ENCODE results near the gene PGD.

Gene PGD

DNA sequence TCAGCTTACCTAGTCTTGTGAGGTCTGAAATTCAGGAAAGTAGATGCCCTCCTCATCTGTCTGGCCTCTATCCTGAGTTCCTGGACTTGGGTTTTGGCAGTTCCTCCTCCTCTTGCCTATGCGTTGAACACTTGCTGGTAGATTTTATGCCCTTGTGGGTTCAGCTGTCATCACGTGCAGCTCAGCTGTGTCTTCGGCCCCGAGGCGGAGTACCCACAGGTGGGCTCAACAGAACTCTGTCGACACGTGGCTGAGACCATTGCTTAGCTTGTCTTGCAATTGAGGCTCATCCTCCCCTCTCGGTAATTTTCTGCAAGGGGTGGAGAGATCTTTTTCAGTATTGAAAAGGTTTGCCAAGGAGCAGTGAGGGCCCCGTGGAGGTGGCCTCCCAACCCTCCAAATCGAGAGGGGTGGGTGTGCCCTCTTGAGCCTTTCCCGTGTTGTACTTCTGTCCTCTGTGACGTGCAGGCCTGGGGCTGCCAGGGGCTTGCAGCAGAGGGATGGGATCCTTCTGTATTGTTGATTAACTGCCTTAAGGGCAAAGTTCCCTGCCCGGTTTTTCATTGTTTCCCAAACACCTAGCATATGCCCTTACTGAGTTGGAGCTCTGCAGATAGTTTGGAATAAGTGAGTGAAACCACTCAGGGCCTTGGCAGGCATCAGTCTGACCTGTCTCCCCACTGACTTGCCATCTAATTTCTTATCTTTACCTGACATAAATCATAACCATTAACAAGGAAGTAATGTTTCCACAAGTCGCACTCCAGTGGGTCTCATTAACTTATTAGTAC is 34.2 kb downstream of the PGD start:
- no peaks in the 10 kb centered on the region for H3K79me2 ChIP-seq (ENCODE audit: insufficient read depth, low read depth)
- H3K9ac ChIP-seq: no peak overlapping the region
- no peaks in the 10 kb centered on the region for H3K27me3 ChIP-seq (ENCODE audit: insufficient read depth, low read depth)
- no peaks in the 10 kb centered on the region for H4K20me1 ChIP-seq (ENCODE audit: insufficient read depth)
- H3K4me3 ChIP-seq (IDR thresholded peaks at IDR 0.05; ENCODE audit: insufficient read depth, low read depth, low read length): no peak overlapping the region
- no peak overlapping the region for H3K4me2 ChIP-seq
- peaks cover 8% of the 10 kb centered on the region for H3K4me1 ChIP-seq (ENCODE audit: low read depth, poor library complexity, severe bottlenecking)
- no peaks in the 10 kb centered on the region for H3K36me3 ChIP-seq (ENCODE audit: insufficient read depth)
- TF ChIP-seq, protein P1, sequence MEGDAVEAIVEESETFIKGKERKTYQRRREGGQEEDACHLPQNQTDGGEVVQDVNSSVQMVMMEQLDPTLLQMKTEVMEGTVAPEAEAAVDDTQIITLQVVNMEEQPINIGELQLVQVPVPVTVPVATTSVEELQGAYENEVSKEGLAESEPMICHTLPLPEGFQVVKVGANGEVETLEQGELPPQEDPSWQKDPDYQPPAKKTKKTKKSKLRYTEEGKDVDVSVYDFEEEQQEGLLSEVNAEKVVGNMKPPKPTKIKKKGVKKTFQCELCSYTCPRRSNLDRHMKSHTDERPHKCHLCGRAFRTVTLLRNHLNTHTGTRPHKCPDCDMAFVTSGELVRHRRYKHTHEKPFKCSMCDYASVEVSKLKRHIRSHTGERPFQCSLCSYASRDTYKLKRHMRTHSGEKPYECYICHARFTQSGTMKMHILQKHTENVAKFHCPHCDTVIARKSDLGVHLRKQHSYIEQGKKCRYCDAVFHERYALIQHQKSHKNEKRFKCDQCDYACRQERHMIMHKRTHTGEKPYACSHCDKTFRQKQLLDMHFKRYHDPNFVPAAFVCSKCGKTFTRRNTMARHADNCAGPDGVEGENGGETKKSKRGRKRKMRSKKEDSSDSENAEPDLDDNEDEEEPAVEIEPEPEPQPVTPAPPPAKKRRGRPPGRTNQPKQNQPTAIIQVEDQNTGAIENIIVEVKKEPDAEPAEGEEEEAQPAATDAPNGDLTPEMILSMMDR (conservative IDR thresholded peaks at IDR 0.05; ENCODE audit: low read depth, low read length): no peak
- no peak overlapping the region for H3K27ac ChIP-seq
- H2AFZ ChIP-seq (ENCODE audit: low read depth): no peak overlapping the region

DNA sequence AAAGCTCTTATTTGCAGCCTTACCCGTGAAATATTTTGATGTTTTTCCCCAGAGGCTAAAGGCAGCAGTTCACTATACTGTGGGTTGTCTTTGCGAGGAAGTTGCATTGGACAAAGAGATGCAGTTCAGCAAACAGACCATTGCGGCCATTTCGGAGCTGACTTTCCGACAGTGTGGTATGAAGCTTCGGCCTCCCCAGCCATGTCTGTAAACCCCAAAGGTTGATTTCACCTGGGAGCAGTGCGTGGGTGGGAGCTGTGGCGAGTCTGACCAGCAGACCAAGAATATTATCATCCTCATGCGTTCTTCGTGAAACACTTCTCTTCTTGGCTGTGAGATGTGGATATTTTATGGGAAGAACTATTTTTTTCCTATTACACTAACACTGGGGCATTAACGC is 34.9 kb downstream of the PGD start:
- H3K4me3 ChIP-seq (IDR thresholded peaks at IDR 0.05; ENCODE audit: insufficient read depth, low read depth, low read length): no peak overlapping the region
- TF ChIP-seq, protein P1 (conservative IDR thresholded peaks at IDR 0.05; ENCODE audit: low read depth, low read length): no peak
- no peak overlapping the region for H3K9ac ChIP-seq
- no peak overlapping the region for H3K4me2 ChIP-seq
- no peak overlapping the region for H3K27ac ChIP-seq
- H4K20me1 ChIP-seq (ENCODE audit: insufficient read depth): no peaks in the 10 kb centered on the region
- no peaks in the 10 kb centered on the region for H3K36me3 ChIP-seq (ENCODE audit: insufficient read depth)
- no peaks in the 10 kb centered on the region for H3K27me3 ChIP-seq (ENCODE audit: insufficient read depth, low read depth)
- no peak overlapping the region for H2AFZ ChIP-seq (ENCODE audit: low read depth)
- H3K4me1 ChIP-seq (ENCODE audit: low read depth, poor library complexity, severe bottlenecking): peaks cover 5% of the 10 kb centered on the region
- no peaks in the 10 kb centered on the region for H3K79me2 ChIP-seq (ENCODE audit: insufficient read depth, low read depth)

DNA sequence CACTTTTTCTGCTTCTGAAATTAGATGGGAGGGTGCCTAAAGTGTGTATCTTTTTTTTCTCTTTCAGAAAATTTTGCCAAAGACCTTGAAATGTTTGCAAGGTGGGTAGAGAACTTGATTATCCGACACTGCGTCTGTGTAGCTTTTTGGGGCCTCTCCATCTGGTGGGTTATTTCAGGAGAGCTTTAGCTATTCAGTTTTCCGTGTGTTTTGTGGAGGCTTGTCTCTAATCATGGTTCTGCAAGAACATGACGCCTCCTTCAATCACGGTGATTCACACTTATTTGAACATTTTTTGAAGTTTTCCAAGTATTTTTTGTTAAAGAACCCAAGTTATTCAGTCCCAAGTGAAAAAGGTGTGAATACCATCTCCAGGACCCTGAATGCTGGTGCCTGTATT is 35.7 kb downstream of the PGD start:
- Histone ChIP-seq H3K36me3 (ENCODE audit: insufficient read depth) (no peaks in the 10 kb centered on the region), H4K20me1 (ENCODE audit: insufficient read depth) (no peaks in the 10 kb centered on the region), H3K79me2 (ENCODE audit: insufficient read depth, low read depth) (no peaks in the 10 kb centered on the region), H3K27ac (no peak overlapping the region), H3K9ac (no peak overlapping the region), H2AFZ (ENCODE audit: low read depth) (no peak overlapping the region), H3K4me2 (no peak overlapping the region), H3K4me3 (IDR thresholded peaks at IDR 0.05; ENCODE audit: insufficient read depth, low read depth, low read length) (no peak overlapping the region), H3K27me3 (ENCODE audit: insufficient read depth, low read depth) (no peaks in the 10 kb centered on the region), H3K4me1 (ENCODE audit: low read depth, poor library complexity, severe bottlenecking) (peaks cover 5% of the 10 kb centered on the region)
- TF ChIP-seq, protein P1 (conservative IDR thresholded peaks at IDR 0.05; ENCODE audit: low read depth, low read length): no peak

DNA sequence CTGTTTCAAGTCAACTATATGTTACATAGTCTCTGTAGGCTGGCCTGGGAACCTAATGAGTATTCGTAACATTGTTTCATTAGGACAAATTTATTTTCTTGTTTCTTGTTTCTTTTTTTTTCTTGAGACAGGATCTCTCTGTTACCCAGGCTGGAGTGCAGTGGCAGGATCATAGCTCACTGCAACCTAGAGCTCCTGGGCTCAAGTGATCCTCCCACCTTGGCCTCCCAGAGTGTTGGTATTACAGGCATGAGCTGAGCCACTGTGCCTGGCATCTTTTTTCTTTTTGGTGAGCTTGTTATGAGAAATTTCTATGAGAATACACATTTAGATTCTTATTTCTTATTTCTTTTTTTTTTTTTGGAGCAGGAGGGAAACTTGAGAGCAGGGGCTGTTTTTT is 38.2 kb downstream of the PGD start:
- Histone ChIP-seq H2AFZ (ENCODE audit: low read depth) (no peak overlapping the region), H3K9ac (no peak overlapping the region), H3K27me3 (ENCODE audit: insufficient read depth, low read depth) (no peaks in the 10 kb centered on the region), H3K27ac (no peak overlapping the region), H3K79me2 (ENCODE audit: insufficient read depth, low read depth) (no peaks in the 10 kb centered on the region), H3K4me2 (no peak overlapping the region), H3K4me1 (ENCODE audit: low read depth, poor library complexity, severe bottlenecking) (no peaks in the 10 kb centered on the region), H3K4me3 (IDR thresholded peaks at IDR 0.05; ENCODE audit: insufficient read depth, low read depth, low read length) (no peak overlapping the region), H3K36me3 (ENCODE audit: insufficient read depth) (no peaks in the 10 kb centered on the region), H4K20me1 (ENCODE audit: insufficient read depth) (no peaks in the 10 kb centered on the region)
- TF ChIP-seq, protein P1 (conservative IDR thresholded peaks at IDR 0.05; ENCODE audit: low read depth, low read length): no peak
